ENCODE data around the gene B4GAT1.

DNA sequence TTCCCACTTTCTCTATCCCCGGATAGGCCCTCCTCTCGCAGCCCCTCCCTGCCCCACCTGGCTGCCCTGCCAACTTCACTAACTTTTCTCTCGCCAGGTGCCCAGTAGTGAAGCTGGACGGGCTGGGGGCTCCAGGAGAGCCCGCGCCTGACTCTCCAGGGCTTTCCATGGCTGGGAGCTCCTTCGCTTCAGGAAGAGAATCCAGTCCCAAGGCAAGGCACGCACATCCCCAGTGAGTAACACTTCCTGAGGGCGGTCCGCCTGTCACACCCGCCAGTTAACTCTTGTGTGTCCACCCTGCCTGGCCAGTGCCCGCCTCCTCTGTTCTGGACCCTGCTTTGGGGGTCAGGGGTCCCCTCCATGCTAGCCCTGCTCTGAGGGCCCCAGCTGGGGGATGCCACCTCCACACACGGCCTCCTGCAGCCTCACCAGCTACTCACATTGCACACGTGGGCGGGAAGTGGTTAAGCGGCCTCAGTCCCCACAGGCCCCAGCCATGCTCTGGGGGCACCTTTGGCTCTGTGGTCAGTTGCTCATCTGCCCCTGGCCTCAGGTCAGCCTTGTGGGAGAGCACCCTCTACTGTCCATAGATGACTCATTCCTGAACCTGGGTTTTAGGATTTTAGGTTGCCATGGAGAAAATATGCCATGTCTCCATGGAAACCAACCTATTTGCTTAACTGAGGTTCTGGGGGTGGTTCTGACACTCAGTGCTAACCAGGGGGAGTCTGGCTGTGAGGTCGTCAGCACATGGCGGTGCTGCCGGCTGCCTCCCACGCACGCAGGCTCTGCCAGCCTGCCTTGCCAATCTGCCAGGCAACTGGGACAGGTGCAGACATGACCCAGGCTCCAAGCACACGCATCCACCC is 11.0 kb downstream of the B4GAT1 start, which contains the start of gene RIN1:
- TF ChIP-seq, protein P1, sequence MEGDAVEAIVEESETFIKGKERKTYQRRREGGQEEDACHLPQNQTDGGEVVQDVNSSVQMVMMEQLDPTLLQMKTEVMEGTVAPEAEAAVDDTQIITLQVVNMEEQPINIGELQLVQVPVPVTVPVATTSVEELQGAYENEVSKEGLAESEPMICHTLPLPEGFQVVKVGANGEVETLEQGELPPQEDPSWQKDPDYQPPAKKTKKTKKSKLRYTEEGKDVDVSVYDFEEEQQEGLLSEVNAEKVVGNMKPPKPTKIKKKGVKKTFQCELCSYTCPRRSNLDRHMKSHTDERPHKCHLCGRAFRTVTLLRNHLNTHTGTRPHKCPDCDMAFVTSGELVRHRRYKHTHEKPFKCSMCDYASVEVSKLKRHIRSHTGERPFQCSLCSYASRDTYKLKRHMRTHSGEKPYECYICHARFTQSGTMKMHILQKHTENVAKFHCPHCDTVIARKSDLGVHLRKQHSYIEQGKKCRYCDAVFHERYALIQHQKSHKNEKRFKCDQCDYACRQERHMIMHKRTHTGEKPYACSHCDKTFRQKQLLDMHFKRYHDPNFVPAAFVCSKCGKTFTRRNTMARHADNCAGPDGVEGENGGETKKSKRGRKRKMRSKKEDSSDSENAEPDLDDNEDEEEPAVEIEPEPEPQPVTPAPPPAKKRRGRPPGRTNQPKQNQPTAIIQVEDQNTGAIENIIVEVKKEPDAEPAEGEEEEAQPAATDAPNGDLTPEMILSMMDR (IDR thresholded peaks at IDR 0.05) = peak in 2 of 3 experiments; percentile 34 to 43
- no peak for TF ChIP-seq POLR2A (IDR thresholded peaks at IDR 0.05; ENCODE audit: low read depth)

Data from esophagus muscularis mucosa (tissue), 3 donors.